ENCODE measurements around the gene NUP153.

DNA sequence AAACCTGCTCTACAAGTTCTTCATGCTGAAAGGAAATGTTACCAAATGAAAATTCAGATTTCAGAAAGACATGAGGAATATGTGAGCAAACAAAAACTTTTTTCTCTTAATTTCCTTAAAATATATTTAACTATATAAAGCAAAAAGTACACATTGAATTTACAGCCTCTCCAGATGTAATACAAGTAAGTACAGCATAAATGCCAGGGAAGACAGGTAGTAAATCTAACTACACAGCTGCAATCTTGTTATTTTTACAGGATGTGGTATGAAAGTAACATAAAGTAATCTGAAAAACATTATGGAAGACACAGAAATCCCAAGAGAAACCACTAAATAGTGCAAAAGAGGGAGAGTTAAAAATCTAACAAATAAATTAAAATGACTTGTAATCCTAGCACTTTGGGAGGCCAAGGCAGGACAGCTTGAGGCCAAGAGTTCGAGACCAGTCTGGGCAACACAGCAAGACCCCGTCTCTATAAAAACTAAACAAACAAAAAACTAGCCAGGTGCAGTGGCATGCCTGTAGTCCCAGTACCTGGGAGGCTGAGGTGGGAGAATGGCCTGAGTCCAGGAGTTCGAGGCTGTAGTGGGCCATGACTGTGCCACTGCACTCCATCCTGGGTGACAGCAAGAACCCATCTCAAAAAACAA lies 55.9 kb downstream of the NUP153 start:
- TF ChIP-seq, protein P1, sequence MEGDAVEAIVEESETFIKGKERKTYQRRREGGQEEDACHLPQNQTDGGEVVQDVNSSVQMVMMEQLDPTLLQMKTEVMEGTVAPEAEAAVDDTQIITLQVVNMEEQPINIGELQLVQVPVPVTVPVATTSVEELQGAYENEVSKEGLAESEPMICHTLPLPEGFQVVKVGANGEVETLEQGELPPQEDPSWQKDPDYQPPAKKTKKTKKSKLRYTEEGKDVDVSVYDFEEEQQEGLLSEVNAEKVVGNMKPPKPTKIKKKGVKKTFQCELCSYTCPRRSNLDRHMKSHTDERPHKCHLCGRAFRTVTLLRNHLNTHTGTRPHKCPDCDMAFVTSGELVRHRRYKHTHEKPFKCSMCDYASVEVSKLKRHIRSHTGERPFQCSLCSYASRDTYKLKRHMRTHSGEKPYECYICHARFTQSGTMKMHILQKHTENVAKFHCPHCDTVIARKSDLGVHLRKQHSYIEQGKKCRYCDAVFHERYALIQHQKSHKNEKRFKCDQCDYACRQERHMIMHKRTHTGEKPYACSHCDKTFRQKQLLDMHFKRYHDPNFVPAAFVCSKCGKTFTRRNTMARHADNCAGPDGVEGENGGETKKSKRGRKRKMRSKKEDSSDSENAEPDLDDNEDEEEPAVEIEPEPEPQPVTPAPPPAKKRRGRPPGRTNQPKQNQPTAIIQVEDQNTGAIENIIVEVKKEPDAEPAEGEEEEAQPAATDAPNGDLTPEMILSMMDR (IDR thresholded peaks at IDR 0.05; ENCODE audit: low read depth, low read length, poor library complexity, severe bottlenecking) = no peak
- TF ChIP-seq EZH2phosphoT487 (IDR thresholded peaks at IDR 0.05; ENCODE audit: borderline replicate concordance, low read length) = no peak

All from DOHH2 (cell line).